ENCODE data around the gene PRKCSH. TPM values are rescaled to one million over a fixed set of nuclear protein-coding genes. Genes with fewer than 3 reads are reported as not detected.
A peak's percentile ranks its signal among the peaks of the same experiment; 100 is the strongest.

The PRKCSH gene
- total RNA-seq, 1 experiment from 2014 or later, result 399 TPM

- no peaks in the 10 kb centered on the region for H3K27me3 ChIP-seq (ENCODE audit: control insufficient read depth, insufficient read depth, low read length)
- H3K9me3 ChIP-seq (ENCODE audit: control insufficient read depth, insufficient read depth, low read depth, low read length), result no peaks in the 10 kb centered on the region
- peak; percentile 81 for ATAC-seq
- ChIA-PET CTCF (interaction anchor here (0.6 to 1.3 kb wide), 4 partner anchors 99 to 114 kb away, joined by 5 to 10 read pairs (median 6); partner anchors contain the start of gene SWSAP1), POLR2A (interaction anchor here (0.6 kb wide), 1 partner anchor 158 kb away, joined by 3 read pairs; no protein-coding TSS in a partner anchor)
- intact Hi-C loops (cut with micrococcal nuclease; ENCODE audit: unreplicated experiment) (no loop called here), in situ Hi-C loops (cut with HindIII; ENCODE audit: low pct_unique_long_range_greater_than_20kb, low sequenced_read_pairs) (no loop called here)
- no peak for DNase-seq (ENCODE audit: low read depth, low spot score)
- no peaks in the 10 kb centered on the region for H3K36me3 ChIP-seq (ENCODE audit: control insufficient read depth, insufficient read depth, low read length)
- 0 out of 2 replicates have a peak overlapping the region, but pooled peaks have one; percentile 51 for H3K27ac ChIP-seq (ENCODE audit: low read length)
- H3K4me3 ChIP-seq (ENCODE audit: low read depth in 2 of 2, low read length in 2 of 2), result peak overlapping the region; percentile 51 to 58
- no TSS peak for BruUV-seq (replicated peaks)
- TF ChIP-seq POLR2AphosphoS5 (IDR thresholded peaks at IDR 0.05; ENCODE audit: low read depth, low read length) (peak; percentile 66), TCF7L2 (IDR thresholded peaks at IDR 0.05; ENCODE audit: low read depth, low read length) (no peak), SIN3A (IDR thresholded peaks at IDR 0.05; ENCODE audit: borderline replicate concordance, insufficient read depth, low read depth, low read length) (peak; percentile 58; the same call in 1 of the 2 replicates), CTCF (IDR thresholded peaks at IDR 0.05) (peak; percentile 96)
- TF ChIP-seq, protein P1, sequence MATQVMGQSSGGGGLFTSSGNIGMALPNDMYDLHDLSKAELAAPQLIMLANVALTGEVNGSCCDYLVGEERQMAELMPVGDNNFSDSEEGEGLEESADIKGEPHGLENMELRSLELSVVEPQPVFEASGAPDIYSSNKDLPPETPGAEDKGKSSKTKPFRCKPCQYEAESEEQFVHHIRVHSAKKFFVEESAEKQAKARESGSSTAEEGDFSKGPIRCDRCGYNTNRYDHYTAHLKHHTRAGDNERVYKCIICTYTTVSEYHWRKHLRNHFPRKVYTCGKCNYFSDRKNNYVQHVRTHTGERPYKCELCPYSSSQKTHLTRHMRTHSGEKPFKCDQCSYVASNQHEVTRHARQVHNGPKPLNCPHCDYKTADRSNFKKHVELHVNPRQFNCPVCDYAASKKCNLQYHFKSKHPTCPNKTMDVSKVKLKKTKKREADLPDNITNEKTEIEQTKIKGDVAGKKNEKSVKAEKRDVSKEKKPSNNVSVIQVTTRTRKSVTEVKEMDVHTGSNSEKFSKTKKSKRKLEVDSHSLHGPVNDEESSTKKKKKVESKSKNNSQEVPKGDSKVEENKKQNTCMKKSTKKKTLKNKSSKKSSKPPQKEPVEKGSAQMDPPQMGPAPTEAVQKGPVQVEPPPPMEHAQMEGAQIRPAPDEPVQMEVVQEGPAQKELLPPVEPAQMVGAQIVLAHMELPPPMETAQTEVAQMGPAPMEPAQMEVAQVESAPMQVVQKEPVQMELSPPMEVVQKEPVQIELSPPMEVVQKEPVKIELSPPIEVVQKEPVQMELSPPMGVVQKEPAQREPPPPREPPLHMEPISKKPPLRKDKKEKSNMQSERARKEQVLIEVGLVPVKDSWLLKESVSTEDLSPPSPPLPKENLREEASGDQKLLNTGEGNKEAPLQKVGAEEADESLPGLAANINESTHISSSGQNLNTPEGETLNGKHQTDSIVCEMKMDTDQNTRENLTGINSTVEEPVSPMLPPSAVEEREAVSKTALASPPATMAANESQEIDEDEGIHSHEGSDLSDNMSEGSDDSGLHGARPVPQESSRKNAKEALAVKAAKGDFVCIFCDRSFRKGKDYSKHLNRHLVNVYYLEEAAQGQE (IDR thresholded peaks at IDR 0.05; ENCODE audit: insufficient read depth in 1 of 2, low read depth in 2 of 2, low read length in 1 of 2), result peak in 1 of 2 experiments; percentile 68; a peak in 2 of 4 replicates
- H3K4me1 ChIP-seq (ENCODE audit: control insufficient read depth, insufficient read depth, low read length), result no peaks in the 10 kb centered on the region
Observed at GRCh38 chr19:11482384-11483050, 47.1 kb downstream of the PRKCSH start.

- Histone ChIP-seq H3K36me3 (ENCODE audit: control insufficient read depth, insufficient read depth, low read length) (no peaks in the 10 kb centered on the region), H3K4me1 (ENCODE audit: control insufficient read depth, insufficient read depth, low read length) (no peaks in the 10 kb centered on the region), H3K27ac (ENCODE audit: low read length) (no peak overlapping the region), H3K27me3 (ENCODE audit: control insufficient read depth, insufficient read depth, low read length) (no peaks in the 10 kb centered on the region), H3K9me3 (ENCODE audit: control insufficient read depth, insufficient read depth, low read depth, low read length) (no peaks in the 10 kb centered on the region), H3K4me3 (ENCODE audit: low read depth in 2 of 2, low read length in 2 of 2) (no peak overlapping the region)
- ATAC-seq (no peak), DNase-seq (ENCODE audit: low read depth, low spot score) (no peak)
- no TSS peak for BruUV-seq (replicated peaks)
- ChIA-PET CTCF (no interaction called here), POLR2A (interaction anchor here (0.6 kb wide), 2 partner anchors 20 to 159 kb away, joined by 3 to 6 read pairs; no protein-coding TSS in a partner anchor)
- TF ChIP-seq, protein P1 (IDR thresholded peaks at IDR 0.05; ENCODE audit: insufficient read depth in 1 of 2, low read depth in 2 of 2, low read length in 1 of 2), result 0 out of 4 replicates have a peak, but pooled peaks of 1 of the 2 experiments have one; percentile 15
- TF ChIP-seq TCF7L2 (IDR thresholded peaks at IDR 0.05; ENCODE audit: low read depth, low read length) (no peak), SIN3A (IDR thresholded peaks at IDR 0.05; ENCODE audit: borderline replicate concordance, insufficient read depth, low read depth, low read length) (no peak), CTCF (IDR thresholded peaks at IDR 0.05) (no peak), POLR2AphosphoS5 (IDR thresholded peaks at IDR 0.05; ENCODE audit: low read depth, low read length) (no peak)
- in situ Hi-C loops (cut with HindIII; ENCODE audit: low pct_unique_long_range_greater_than_20kb, low sequenced_read_pairs) (no loop called here), intact Hi-C loops (cut with micrococcal nuclease; ENCODE audit: unreplicated experiment) (no loop called here)
Observed at GRCh38 chr19:11483366-11484111, 48.1 kb downstream of the PRKCSH start.

All from Panc1 (cell line).